Measurements from ENCODE around the gene GNLY. TPM values are rescaled to one million over a fixed set of nuclear protein-coding genes. Genes with fewer than 3 reads are reported as not detected.

GNLY gene
- total and polyA plus RNA-seq, 11 donors = 0.29 to 47.1 (median 2.1) TPM; not detected in 2

GRCh38 chr2:85719609-85720240 is 25.6 kb downstream of the GNLY start:
- Histone ChIP-seq H3K36me3 (no peaks in the 10 kb centered on the region), H3K9me3 (no peaks in the 10 kb centered on the region), H3K4me1 (peaks cover 0 to 40% (median 5%) of the 10 kb centered on the region in 12 donors), H3K27ac (peak overlapping the region in 5 of 12 donors; percentile 8 to 60 (median 50)), H3K27me3 (no peaks in the 10 kb centered on the region), H3K4me3 (no peak overlapping the region)
- ATAC-seq = peak; percentile 62 to 90 (median 83)
- intact Hi-C loops (cut with DNase I) = loop anchor here in 5 of 10 donors (5.0 to 10.0 kb wide), 3 partner anchors 355 to 365 kb away; no protein-coding TSS in a partner anchor
- DNase-seq = peak in 4 of 5 donors; percentile 41 to 83 (median 65)
- TF ChIP-seq CTCF (IDR thresholded peaks at IDR 0.05) (no peak), POLR2A (IDR thresholded peaks at IDR 0.05) (no peak)
- 64 to 79% (median 73%) methylated on average over 5 to 6 of the region's 6 CpGs for WGBS, 4 donors

GRCh38 chr2:85720533-85720932 is 26.4 kb downstream of the GNLY start:
- 91 to 97% (median 94%) methylated on average over 1 of the region's 1 CpG for WGBS, 4 donors
- intact Hi-C loops (cut with DNase I) = loop anchor here in 4 of 10 donors (10.0 kb wide), 2 partner anchors 354 to 364 kb away; no protein-coding TSS in a partner anchor

GRCh38 chr2:85721641-85722040 is 27.5 kb downstream of the GNLY start:
- Histone ChIP-seq H3K4me3 (no peak overlapping the region), H3K4me1 (peaks cover 0 to 34% (median 11%) of the 10 kb centered on the region in 12 donors), H3K27ac (no peak overlapping the region), H3K36me3 (no peaks in the 10 kb centered on the region), H3K9me3 (no peaks in the 10 kb centered on the region), H3K27me3 (no peaks in the 10 kb centered on the region)
- TF ChIP-seq CTCF (IDR thresholded peaks at IDR 0.05) = no peak
- no peak for TF ChIP-seq POLR2A (IDR thresholded peaks at IDR 0.05)
- WGBS, 4 donors = 89 to 96% (median 94%) methylated on average over 4 of the region's 4 CpGs
- intact Hi-C loops (cut with DNase I) = loop anchor here in 4 of 10 donors (10.0 kb wide), 2 partner anchors 353 to 363 kb away; no protein-coding TSS in a partner anchor
- ATAC-seq (no peak), DNase-seq (peak in 2 of 5 donors; percentile 10 to 19)

More at GRCh38 chr2:85720533-85720932, 26.4 kb downstream of the GNLY start:
- H3K4me1 ChIP-seq = peaks cover 0 to 40% (median 11%) of the 10 kb centered on the region in 12 donors
- TF ChIP-seq CTCF (IDR thresholded peaks at IDR 0.05) (no peak), POLR2A (IDR thresholded peaks at IDR 0.05) (no peak)
- H3K4me3 ChIP-seq = no peak overlapping the region
- no peak overlapping the region for H3K27ac ChIP-seq
- ATAC-seq (no peak), DNase-seq (no peak)
- no peaks in the 10 kb centered on the region for H3K27me3 ChIP-seq
- no peaks in the 10 kb centered on the region for H3K9me3 ChIP-seq
- no peaks in the 10 kb centered on the region for H3K36me3 ChIP-seq

DNA sequence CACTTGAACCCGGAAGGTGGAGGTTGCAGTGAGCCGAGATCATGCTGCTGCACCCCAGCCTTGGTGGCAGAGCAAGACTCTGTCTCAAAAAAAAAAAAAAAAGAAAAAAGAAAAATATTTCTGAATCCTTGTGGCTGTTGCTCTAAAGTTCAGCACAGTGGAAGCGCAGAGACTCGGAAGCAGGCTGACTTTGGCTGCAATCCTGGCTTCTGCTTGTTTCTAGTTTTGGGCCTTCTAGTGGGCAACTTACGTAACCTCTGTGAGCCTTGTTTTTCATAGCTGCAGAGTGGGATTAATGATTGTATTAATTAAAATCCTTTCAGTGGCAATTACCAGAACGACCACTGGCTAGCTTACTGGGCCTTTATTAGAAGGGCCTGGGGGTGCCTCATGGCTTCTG is 28.4 kb downstream of the GNLY start:
- intact Hi-C loops (cut with DNase I) = loop anchor here in 4 of 10 donors (10.0 kb wide), 2 partner anchors 352 to 362 kb away; no protein-coding TSS in a partner anchor
- H3K4me3 ChIP-seq = no peak overlapping the region
- no peak for ATAC-seq
- H3K36me3 ChIP-seq = no peaks in the 10 kb centered on the region
- H3K27ac ChIP-seq = no peak overlapping the region
- TF ChIP-seq CTCF (IDR thresholded peaks at IDR 0.05) = no peak
- TF ChIP-seq POLR2A (IDR thresholded peaks at IDR 0.05) = no peak
- H3K4me1 ChIP-seq = peaks cover 0 to 34% (median 14%) of the 10 kb centered on the region in 12 donors
- no peaks in the 10 kb centered on the region for H3K27me3 ChIP-seq
- 90 to 95% (median 93%) methylated on average over 6 of the region's 6 CpGs for WGBS, 4 donors
- DNase-seq = peak in 1 of 5 donors; percentile 5
- no peaks in the 10 kb centered on the region for H3K9me3 ChIP-seq
